HCT116 (cell line): Measurements from ENCODE around the gene CLEC11A. TPM values are rescaled to one million over a fixed set of nuclear protein-coding genes. Genes with fewer than 3 reads are reported as not detected.

Source experiments
- ATAC-seq: fragments of 200-7000 bp; cut with Tn5 transposase; 2 replicates; pipeline ENCODE4 v1.9.1; 2020; ENCODE audit warnings: mild to moderate bottlenecking, moderate library complexity
- BruUV-seq: library from RNA; stranded (reverse); fragments of 400-500 nt; replicated peaks from 2 replicates; lab custom pipeline; 2021; lab: Mats Ljungman, UMichigan
- CTCF ChIA-PET: fragments of 300-600 bp; sonication (Branson Sonifier 250); formaldehyde crosslinking; loops from one replicate; lab custom pipeline; 2021; ENCODE audit warnings: antibody characterized with exemption; lab: Charles Lee
- POLR2A ChIA-PET: fragments of 300-600, 350-600 bp; sonication (Branson Sonifier 250); formaldehyde crosslinking; loops from one replicate; lab custom pipeline; 2021; ENCODE audit warnings: antibody characterized with exemption; lab: Charles Lee
- RAD21 ChIA-PET, 2 experiments: fragments of 300-600 bp; sonication (Branson Sonifier 250); formaldehyde crosslinking; loops; one replicate each; lab custom pipeline; 2023; ENCODE audit warnings: low total read pairs in 2 of 2; ENCODE audit not compliant: uncharacterized antibody in 2 of 2, unreplicated experiment in 2 of 2, low non-redundant PET in 1 of 2; lab: Charles Lee
- DNase-seq: peaks from one replicate; pipeline ENCODE4 v3.0.0-alpha.2; 2010; ENCODE audit warnings: low read depth, low spot score
- H2AFZ ChIP-seq: fragments of 200-600 bp; shearing (Covaris generic), sonication (generic); 2 replicates; pipeline ENCODE4 v1.6.1; 2017; ENCODE audit warnings: low read depth, mixed run types, mixed read lengths, antibody characterized with exemption, low read length; ENCODE audit not compliant: poor library complexity, severe bottlenecking
- H3K27ac ChIP-seq: 2 replicates; pipeline ENCODE4 v1.5.1; 2012; ENCODE audit warnings: low read depth, low read length
- H3K27me3 ChIP-seq: fragments of 200-600 bp; sonication (generic); 2 replicates; pipeline ENCODE4 v1.6.1; 2016; ENCODE audit warnings: mixed run types, low read length, mixed read lengths; ENCODE audit not compliant: insufficient read depth
- H3K36me3 ChIP-seq, 2 experiments: fragments of 200-500 bp in 1 of 2; fragments of 200-600 bp in 1 of 2; sonication (Bioruptor generic) in 1 of 2; sonication (generic) in 1 of 2; 2 replicates each; pipeline versions ENCODE4 v1.5.1 to v1.6.1; 2014 to 2016; ENCODE audit warnings: low read length in 2 of 2, inconsistent platforms in 1 of 2, mixed read lengths in 1 of 2, mixed run types in 1 of 2; ENCODE audit not compliant: insufficient read depth in 2 of 2, control insufficient read depth in 1 of 2
- H3K4me1 ChIP-seq, 2 experiments: fragments of 200-600 bp in 1 of 2; sonication (generic) in 1 of 2; 2 replicates each; pipeline versions ENCODE4 v1.5.1 to v1.6.1; 2012 to 2017; ENCODE audit warnings: low read length in 2 of 2, inconsistent platforms in 1 of 2, mild to moderate bottlenecking in 1 of 2, mixed read lengths in 1 of 2, mixed run types in 1 of 2, moderate library complexity in 1 of 2; ENCODE audit not compliant: insufficient read depth in 2 of 2, control insufficient read depth in 1 of 2
- H3K4me2 ChIP-seq: fragments of 200-600 bp; sonication (generic); 2 replicates; pipeline ENCODE4 v1.6.1; 2017; ENCODE audit warnings: mixed run types, low read length, mixed read lengths
- H3K4me3 ChIP-seq, 2 experiments: fragments of 200-600 bp in 1 of 2; sonication (generic) in 1 of 2; replicated peaks in 1 of 2; 2 replicates each; pipeline ENCODE4 v1.5.1; 2011 to 2016; ENCODE audit warnings: low read length in 2 of 2, control low read depth in 1 of 2, low read depth in 1 of 2, mild to moderate bottlenecking in 1 of 2, mixed read lengths in 1 of 2, mixed run types in 1 of 2
- H3K79me2 ChIP-seq: fragments of 200-600 bp; sonication (generic); 2 replicates; pipeline ENCODE4 v1.6.1; 2017; ENCODE audit warnings: mild to moderate bottlenecking, mixed run types, low read length, moderate library complexity, mixed read lengths; ENCODE audit not compliant: insufficient read depth
- H3K9ac ChIP-seq: fragments of 200-600 bp; sonication (generic); 2 replicates; pipeline ENCODE4 v1.6.1; 2016; ENCODE audit warnings: low read length, mixed read lengths
- H3K9me2 ChIP-seq: fragments of 200-600 bp; sonication (generic), shearing (Covaris generic); 2 replicates; pipeline ENCODE4 v1.6.1; 2017; ENCODE audit warnings: mixed run types, mild to moderate bottlenecking, moderate library complexity; ENCODE audit not compliant: insufficient read depth
- H3K9me3 ChIP-seq, 2 experiments: fragments of 200-500 bp in 1 of 2; fragments of 200-600 bp in 1 of 2; sonication (Bioruptor generic) in 1 of 2; sonication (generic) in 1 of 2; 2 replicates each; pipeline ENCODE4 v1.6.1; 2014 to 2017; ENCODE audit warnings: low read length in 2 of 2, mixed read lengths in 2 of 2, inconsistent platforms in 1 of 2, low read depth in 1 of 2, mild to moderate bottlenecking in 1 of 2, mixed run types in 1 of 2, moderate library complexity in 1 of 2; ENCODE audit not compliant: control insufficient read depth in 1 of 2, insufficient read depth in 1 of 2
- H4K20me1 ChIP-seq: fragments of 200-600 bp; sonication (generic), shearing (Covaris generic); 2 replicates; pipeline ENCODE4 v1.6.1; 2017; ENCODE audit warnings: mixed run types, mild to moderate bottlenecking, moderate library complexity; ENCODE audit not compliant: insufficient read depth
- CEBPB ChIP-seq: IDR thresholded peaks from 2 replicates; pipeline ENCODE4 v1.6.1; 2012; ENCODE audit warnings: low read depth
- CTCF ChIP-seq, 3 experiments: fragments of 200-600 bp in 1 of 3; sonication (generic) in 1 of 3; IDR thresholded peaks in 2 of 3; conservative IDR thresholded peaks in 1 of 3; 2 replicates each; pipeline ENCODE4 v1.5.1; 2012 to 2017; ENCODE audit warnings: low read depth in 2 of 3, low read length in 2 of 3, antibody characterized with exemption in 1 of 3, borderline replicate concordance in 1 of 3, control low read depth in 1 of 3, mild to moderate bottlenecking in 1 of 3, mixed read lengths in 1 of 3, mixed run types in 1 of 3, moderate library complexity in 1 of 3; ENCODE audit not compliant: insufficient read depth in 1 of 3
- FOSL1 ChIP-seq: IDR thresholded peaks from 2 replicates; pipeline ENCODE4 v1.6.1; 2012; ENCODE audit warnings: low read depth
- RAD21 ChIP-seq: IDR thresholded peaks from 2 replicates; pipeline ENCODE4 v1.6.1; 2012; ENCODE audit warnings: low read depth, mild to moderate bottlenecking
- intact Hi-C: fragments of 100-400 bp; cut with micrococcal nuclease; formaldehyde crosslinking; loops from 2 replicates; pipeline ENCODE4 v1.10.0; 2022
- total RNA-seq: library from RNA; stranded (reverse); gene quantifications from one replicate; pipeline ENCODE4 v1.2.1, GENCODE V29; 2021; ENCODE audit not compliant: unreplicated experiment

CLEC11A gene
- total RNA-seq, 1 experiment from 2014 or later: 7.1 TPM

- no peaks in the 10 kb centered on the region for H4K20me1 ChIP-seq
- ChIA-PET RAD21 (interaction anchor here (0.6 to 1.2 kb wide), 7 partner anchors 20 to 479 kb away, joined by 3 to 9 read pairs (median 3); no protein-coding TSS in a partner anchor), POLR2A (interaction anchor here (0.8 kb wide), 1 partner anchor 217 kb away, joined by 3 read pairs; no protein-coding TSS in a partner anchor)
- H3K4me1 ChIP-seq: 0 out of 4 replicates have a peak, but pooled peaks cover 0 to 2% of the 10 kb centered on the region in 2 experiments
- H3K9ac ChIP-seq: no peak overlapping the region
- no TSS peak for BruUV-seq
- no peaks in the 10 kb centered on the region for H3K9me2 ChIP-seq
- peak; percentile 26 for DNase-seq
- H3K4me2 ChIP-seq: peak overlapping the region; percentile 33; the same call in 1 of the 2 replicates
- ATAC-seq: peak; percentile 78
- H3K9me3 ChIP-seq: no peaks in the 10 kb centered on the region
- H3K27me3 ChIP-seq: peaks cover 13% of the 10 kb centered on the region; the same call in 1 of the 2 replicates
- H3K79me2 ChIP-seq: no peaks in the 10 kb centered on the region
- no peak overlapping the region for H2AFZ ChIP-seq
- H3K27ac ChIP-seq: no peak overlapping the region
- H3K36me3 ChIP-seq: no peaks in the 10 kb centered on the region
- TF ChIP-seq FOSL1 (no peak), CEBPB (no peak), CTCF (IDR thresholded peaks at IDR 0.05 in 2 of 3, conservative IDR thresholded peaks at IDR 0.05 in 1 of 3; ENCODE audit: borderline replicate concordance in 1 of 3, insufficient read depth in 1 of 3, low read depth in 2 of 3, low read length in 2 of 3) (peak; percentile 60 to 94 (median 69); a peak in 5 of 6 replicates), RAD21 (peak; percentile 90)
- TF ChIP-seq, all 23 proteins: peak for 2
- CTCF ChIA-PET: interaction anchor here (0.6 to 5.0 kb wide), 16 partner anchors 13 to 392 kb away, joined by 3 to 46 read pairs (median 6); partner anchors contain the start of gene KLK8
- intact Hi-C loops: loop anchor here (1.0 to 10.0 kb wide), 3 partner anchors 218 to 393 kb away; partner anchors contain the start of gene NAPSA
- H3K4me3 ChIP-seq: no peak overlapping the region
These were observed 19.0 kb upstream of the CLEC11A start for GRCh38 chr19:50703915-50704796.
